Cardiac fibroblast (primary cell): ENCODE measurements around the gene KREMEN2.
"Not testable (repeated sequence)": the region's sequence is repeated elsewhere in the genome, so short reads cannot be mapped to it uniquely, and the experiment has no call there.

Experiments used
- DNase-seq, 2 donors: peaks; one replicate each; pipeline versions ENCODE4 v3.0.0 to v3.0.0-alpha.2; 2010; ENCODE audit warnings: low read depth in 2 of 2
- H3K4me3 ChIP-seq, 2 donors: replicated peaks in 1 of 2; 1 replicate in 1 of 2; 2 replicates in 1 of 2; pipeline ENCODE4 v1.5.1; 2011; ENCODE audit warnings: low read depth in 2 of 2, low read length in 2 of 2, mild to moderate bottlenecking in 2 of 2, moderate library complexity in 1 of 2
- TF ChIP-seq, protein P1 (sequence below): IDR thresholded peaks from one replicate; pipeline ENCODE4 v1.5.1; 2011; ENCODE audit warnings: low read depth, mild to moderate bottlenecking, low read length, inconsistent platforms

KREMEN2 gene

DNA sequence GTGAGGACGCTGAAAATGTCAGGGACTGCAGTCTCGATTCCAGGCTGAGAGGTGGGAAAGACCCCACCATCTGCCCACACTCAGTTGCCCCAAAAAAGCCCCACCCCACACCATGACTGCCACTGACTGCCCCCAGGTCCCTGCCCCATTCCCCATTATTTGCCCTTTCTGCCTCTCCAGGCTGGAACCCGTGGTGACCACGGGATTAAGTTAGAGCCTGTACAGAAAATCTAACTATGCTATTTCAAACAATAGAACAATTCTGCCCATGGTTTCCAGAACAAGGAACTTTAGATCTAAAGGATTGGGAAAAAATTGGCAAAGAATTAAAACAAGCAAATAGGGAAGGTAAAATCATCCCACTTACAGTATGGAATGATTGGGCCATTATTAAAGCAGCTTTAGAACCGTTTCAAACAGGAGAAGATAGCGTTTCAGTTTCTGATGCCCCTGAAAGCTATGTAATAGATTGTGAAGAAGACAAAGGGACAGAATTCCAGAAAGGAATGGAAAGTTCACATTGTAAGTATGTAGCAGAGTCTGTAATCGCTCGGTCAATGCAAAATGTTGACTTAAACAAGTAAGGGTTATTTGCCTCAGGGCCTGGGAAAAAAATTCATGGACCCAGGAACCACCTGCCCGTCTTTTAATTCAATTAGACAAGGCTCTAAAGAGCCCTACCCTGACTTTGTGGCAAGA is 38.0 kb upstream of the KREMEN2 start:
- TF ChIP-seq, protein P1, sequence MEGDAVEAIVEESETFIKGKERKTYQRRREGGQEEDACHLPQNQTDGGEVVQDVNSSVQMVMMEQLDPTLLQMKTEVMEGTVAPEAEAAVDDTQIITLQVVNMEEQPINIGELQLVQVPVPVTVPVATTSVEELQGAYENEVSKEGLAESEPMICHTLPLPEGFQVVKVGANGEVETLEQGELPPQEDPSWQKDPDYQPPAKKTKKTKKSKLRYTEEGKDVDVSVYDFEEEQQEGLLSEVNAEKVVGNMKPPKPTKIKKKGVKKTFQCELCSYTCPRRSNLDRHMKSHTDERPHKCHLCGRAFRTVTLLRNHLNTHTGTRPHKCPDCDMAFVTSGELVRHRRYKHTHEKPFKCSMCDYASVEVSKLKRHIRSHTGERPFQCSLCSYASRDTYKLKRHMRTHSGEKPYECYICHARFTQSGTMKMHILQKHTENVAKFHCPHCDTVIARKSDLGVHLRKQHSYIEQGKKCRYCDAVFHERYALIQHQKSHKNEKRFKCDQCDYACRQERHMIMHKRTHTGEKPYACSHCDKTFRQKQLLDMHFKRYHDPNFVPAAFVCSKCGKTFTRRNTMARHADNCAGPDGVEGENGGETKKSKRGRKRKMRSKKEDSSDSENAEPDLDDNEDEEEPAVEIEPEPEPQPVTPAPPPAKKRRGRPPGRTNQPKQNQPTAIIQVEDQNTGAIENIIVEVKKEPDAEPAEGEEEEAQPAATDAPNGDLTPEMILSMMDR: no peak
- no peak for DNase-seq
- H3K4me3 ChIP-seq: no peak overlapping the region

- TF ChIP-seq, protein P1: no peak
- no peak overlapping the region for H3K4me3 ChIP-seq
Measured at GRCh38 chr16:2926650-2926999, 37.5 kb upstream of the KREMEN2 start.

DNA sequence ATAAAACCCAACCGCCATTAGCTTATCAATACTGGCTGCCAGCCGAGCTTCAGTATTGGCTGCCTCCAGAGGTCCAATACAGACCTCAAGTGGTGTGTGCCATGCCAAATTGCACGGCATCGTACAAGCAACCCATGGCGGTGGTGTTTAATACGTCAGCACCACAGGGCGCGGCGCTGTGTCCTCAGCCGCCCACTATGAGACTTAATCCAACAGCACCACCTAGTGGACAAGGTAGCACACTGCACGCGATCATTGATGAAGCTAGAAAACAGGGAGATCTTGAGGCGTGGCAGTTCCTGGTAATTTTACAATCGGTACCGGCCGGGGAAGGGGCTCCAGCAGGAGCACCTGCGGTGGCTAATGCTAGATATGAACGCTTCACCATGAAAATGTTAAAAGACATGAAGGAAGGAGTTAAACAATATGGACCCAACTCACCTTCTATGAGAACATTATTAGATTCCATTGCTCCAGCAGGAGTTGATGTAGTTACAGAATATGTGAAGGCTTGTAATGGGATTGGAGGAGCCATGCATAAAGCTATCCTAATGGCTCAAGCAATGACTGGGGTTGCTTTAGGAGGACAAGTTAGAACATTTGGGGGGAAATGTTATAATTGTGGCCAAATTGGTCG is 36.9 kb upstream of the KREMEN2 start:
- TF ChIP-seq, protein P1: peak; percentile 85
- H3K4me3 ChIP-seq: no peak overlapping the region
- DNase-seq: peak; percentile 90 to 91

More at GRCh38 chr16:2926650-2926999, 37.5 kb upstream of the KREMEN2 start:
- DNase-seq: no peak

DNA sequence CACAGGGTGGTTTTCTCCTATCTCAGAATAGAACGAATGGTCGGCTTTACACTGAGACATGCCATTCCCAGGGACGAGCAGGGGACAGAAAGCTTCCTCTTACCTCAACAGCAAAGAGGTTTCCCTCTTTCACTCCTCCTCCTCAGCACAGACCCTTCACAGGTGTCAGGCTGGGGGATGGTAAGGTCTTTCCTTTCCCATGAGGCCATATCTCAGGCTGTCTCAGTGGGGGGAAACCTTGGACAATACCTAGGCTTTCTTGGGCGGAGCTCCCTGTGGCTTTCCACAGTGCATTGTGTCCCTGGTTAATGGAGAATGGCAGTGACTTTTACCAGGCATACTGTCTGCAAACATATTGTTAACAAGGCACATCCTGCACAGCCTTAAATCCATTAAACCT is 35.9 kb upstream of the KREMEN2 start:
- H3K4me3 ChIP-seq, DNase-seq: not testable (repeated sequence)

- H3K4me3 ChIP-seq: no peak overlapping the region
- TF ChIP-seq, protein P1: no peak
- DNase-seq: no peak
Measured at GRCh38 chr16:2928796-2929195, 35.3 kb upstream of the KREMEN2 start.

- TF ChIP-seq, protein P1: no peak
- H3K4me3 ChIP-seq: no peak overlapping the region
- DNase-seq: no peak
Measured at GRCh38 chr16:2929693-2930092, 34.4 kb upstream of the KREMEN2 start.

- no peak for DNase-seq
- H3K4me3 ChIP-seq: no peak overlapping the region
- TF ChIP-seq, protein P1: no peak
Measured at GRCh38 chr16:2930236-2930635, 33.8 kb upstream of the KREMEN2 start.

DNA sequence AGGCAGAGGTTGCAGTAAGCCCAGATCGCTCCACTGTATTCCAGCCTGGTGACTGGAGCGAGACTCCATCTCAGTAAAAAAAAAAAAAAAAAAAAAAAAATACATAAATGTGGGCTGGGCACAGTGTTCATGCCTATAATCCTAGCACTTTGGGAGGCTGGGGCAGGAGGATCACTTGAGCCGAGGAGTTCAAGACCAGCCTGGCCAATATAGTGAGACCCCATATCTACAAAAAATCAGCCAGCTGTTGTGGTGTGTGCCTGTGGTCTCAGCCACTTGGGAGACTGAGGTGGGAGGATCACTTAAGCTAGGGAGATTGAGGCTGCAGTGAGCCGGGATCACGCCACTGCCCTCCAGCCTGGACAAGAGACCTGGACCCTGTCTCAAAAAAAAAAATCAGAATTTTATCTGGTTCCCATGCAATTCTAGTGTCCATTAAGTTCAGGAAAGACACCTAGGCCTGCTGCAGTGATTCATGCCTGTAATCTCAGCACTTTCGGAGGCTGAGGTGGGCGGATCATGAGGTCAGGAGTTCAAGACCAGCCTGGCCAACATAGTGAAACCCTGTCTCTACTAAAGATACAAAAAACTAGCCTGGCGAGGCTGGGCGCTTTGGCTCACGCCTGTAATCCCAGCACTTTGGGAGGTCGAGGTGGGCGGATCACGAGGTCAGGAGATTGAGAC is 32.7 kb upstream of the KREMEN2 start:
- DNase-seq, H3K4me3 ChIP-seq: not testable (repeated sequence)
